Kidney epithelial cell (primary cell): ENCODE measurements around the gene SLC23A1. TPM values are rescaled to one million over a fixed set of nuclear protein-coding genes. Genes with fewer than 3 reads are reported as not detected.

Experiments used
- DNase-seq: peaks from one replicate; pipeline ENCODE4 v3.0.0-alpha.2; 2010; ENCODE audit warnings: low read depth
- H3K27me3 ChIP-seq: 2 replicates; pipeline ENCODE4 v1.6.0; 2011; ENCODE audit warnings: low read length; ENCODE audit not compliant: control insufficient read depth, insufficient read depth
- H3K36me3 ChIP-seq: 2 replicates; pipeline ENCODE4 v1.5.1; 2011; ENCODE audit warnings: low read length; ENCODE audit not compliant: control insufficient read depth, insufficient read depth
- H3K4me3 ChIP-seq: 2 replicates; pipeline ENCODE4 v1.5.1; 2011; ENCODE audit warnings: low read depth, mild to moderate bottlenecking, control low read depth, low read length
- total RNA-seq: library from RNA; depleted of rRNA; stranded (reverse); fragments of >200 nt; gene quantifications from 2 replicates; pipeline ENCODE4 v1.2.3, GENCODE V29; 2015
- TF ChIP-seq, protein P1 (sequence below): IDR thresholded peaks from 2 replicates; pipeline ENCODE4 v1.5.1; 2011; ENCODE audit warnings: mild to moderate bottlenecking, moderate library complexity, low read length, control low read depth, inconsistent platforms; ENCODE audit not compliant: insufficient read depth, poor library complexity, severe bottlenecking

The SLC23A1 gene
- total RNA-seq = not detected in 2 replicates

- TF ChIP-seq, protein P1, sequence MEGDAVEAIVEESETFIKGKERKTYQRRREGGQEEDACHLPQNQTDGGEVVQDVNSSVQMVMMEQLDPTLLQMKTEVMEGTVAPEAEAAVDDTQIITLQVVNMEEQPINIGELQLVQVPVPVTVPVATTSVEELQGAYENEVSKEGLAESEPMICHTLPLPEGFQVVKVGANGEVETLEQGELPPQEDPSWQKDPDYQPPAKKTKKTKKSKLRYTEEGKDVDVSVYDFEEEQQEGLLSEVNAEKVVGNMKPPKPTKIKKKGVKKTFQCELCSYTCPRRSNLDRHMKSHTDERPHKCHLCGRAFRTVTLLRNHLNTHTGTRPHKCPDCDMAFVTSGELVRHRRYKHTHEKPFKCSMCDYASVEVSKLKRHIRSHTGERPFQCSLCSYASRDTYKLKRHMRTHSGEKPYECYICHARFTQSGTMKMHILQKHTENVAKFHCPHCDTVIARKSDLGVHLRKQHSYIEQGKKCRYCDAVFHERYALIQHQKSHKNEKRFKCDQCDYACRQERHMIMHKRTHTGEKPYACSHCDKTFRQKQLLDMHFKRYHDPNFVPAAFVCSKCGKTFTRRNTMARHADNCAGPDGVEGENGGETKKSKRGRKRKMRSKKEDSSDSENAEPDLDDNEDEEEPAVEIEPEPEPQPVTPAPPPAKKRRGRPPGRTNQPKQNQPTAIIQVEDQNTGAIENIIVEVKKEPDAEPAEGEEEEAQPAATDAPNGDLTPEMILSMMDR = no peak
- Histone ChIP-seq H3K4me3 (no peak within 1 kb of the TSS), H3K27me3 (no peaks in the 10 kb centered on the region), H3K36me3 (no peaks in the 10 kb centered on the region)
- no peak for DNase-seq
Measured at GRCh38 chr5:139383275-139383992, at the start of gene SLC23A1. Gene SLC23A1, minus strand, starts transcription at chr5:139383297. Its CDS starts 44 bp downstream, at chr5:139383253.

- Histone ChIP-seq H3K27me3 (no peaks in the 10 kb centered on the region), H3K36me3 (no peaks in the 10 kb centered on the region), H3K4me3 (no peak overlapping the region)
- TF ChIP-seq, protein P1 = no peak
- DNase-seq = no peak
Measured at GRCh38 chr5:139431706-139432105, 48.6 kb upstream of the SLC23A1 start.

DNA sequence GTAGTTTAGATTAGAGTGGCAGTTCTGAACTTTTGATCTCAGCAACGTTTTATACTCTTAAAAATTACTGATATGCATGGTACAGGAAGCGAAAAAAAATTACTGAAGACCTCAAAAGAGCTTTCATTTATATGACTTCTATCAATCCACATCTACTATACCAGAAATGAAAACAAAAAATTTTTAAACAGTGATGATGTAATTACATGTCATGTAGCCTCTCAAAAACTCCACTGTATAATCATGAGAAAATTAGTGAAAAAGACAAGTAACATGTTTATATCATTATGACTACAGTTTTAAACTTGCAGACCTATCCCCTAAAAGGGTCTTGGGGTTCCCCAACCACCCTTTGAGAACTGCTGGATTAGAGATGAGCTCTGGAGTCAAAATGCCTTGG is 46.9 kb upstream of the SLC23A1 start:
- Histone ChIP-seq H3K36me3 (no peaks in the 10 kb centered on the region), H3K27me3 (no peaks in the 10 kb centered on the region), H3K4me3 (no peak overlapping the region)
- DNase-seq = no peak
- TF ChIP-seq, protein P1 = no peak

DNA sequence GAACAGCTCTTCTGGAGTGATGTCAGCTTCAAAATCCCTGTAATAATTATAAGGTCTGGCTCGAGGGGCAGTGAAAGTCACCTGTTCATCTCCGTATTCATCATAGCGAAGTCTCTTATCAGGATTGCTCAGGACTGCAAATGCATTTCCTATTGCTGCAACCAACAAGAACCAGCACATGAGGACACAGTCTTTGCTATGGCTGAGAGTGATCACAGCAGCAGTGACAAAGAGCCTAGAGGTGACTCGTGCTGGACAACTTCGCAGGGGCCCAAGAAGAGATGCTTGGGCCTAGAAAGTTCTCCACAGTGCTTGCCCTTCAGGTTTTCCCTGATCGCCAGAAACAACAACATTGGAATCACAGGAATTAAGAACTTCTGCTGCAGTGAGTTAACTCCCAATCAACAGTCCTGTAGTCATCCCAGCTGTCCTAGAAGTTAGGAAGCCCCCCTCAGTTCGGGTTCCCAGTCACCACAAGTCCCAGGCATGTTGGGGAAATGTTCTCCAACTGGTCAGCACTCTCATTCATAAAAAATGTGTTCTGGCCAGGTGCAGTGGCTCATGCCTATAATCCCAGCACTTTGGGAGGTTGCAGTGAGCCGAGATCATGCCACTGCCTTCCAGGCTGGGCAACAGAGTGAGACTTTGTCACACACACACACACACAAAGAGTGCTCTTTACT is 43.2 kb upstream of the SLC23A1 start:
- TF ChIP-seq, protein P1 = no peak
- Histone ChIP-seq H3K36me3 (no peaks in the 10 kb centered on the region), H3K4me3 (no peak overlapping the region), H3K27me3 (no peaks in the 10 kb centered on the region)
- DNase-seq = no peak

DNA sequence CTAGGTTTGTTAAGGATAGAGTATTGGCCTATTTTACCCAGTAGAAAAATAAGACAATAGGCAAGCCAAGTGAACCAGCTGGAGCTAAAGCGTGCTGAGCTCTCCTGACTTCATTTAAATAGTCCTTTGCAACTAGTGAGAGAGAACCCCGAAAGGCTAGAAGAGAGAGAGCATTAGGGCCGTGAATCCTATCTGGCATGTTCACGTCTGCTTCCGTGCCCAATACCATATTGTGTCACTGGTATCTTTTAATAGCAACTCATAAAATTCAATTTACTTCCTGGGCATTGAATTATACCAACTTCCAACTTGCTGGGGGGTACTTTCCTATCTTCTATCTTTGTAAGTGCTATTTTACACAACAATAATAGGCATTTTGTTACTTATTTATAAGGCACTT is 42.4 kb upstream of the SLC23A1 start:
- H3K27me3 ChIP-seq = no peaks in the 10 kb centered on the region
- H3K4me3 ChIP-seq = no peak overlapping the region
- DNase-seq = no peak
- TF ChIP-seq, protein P1 = no peak
- no peaks in the 10 kb centered on the region for H3K36me3 ChIP-seq
